GM19467 (cell line): ENCODE results near the gene SMIM1.

Experiments used
- ATAC-seq: cut with Tn5 transposase; IDR thresholded peaks from one replicate; pipeline ENCODE4 v1.9.1; 2021; ENCODE audit warnings: mild to moderate bottlenecking, moderate library complexity; ENCODE audit not compliant: unreplicated experiment

The SMIM1 gene

DNA sequence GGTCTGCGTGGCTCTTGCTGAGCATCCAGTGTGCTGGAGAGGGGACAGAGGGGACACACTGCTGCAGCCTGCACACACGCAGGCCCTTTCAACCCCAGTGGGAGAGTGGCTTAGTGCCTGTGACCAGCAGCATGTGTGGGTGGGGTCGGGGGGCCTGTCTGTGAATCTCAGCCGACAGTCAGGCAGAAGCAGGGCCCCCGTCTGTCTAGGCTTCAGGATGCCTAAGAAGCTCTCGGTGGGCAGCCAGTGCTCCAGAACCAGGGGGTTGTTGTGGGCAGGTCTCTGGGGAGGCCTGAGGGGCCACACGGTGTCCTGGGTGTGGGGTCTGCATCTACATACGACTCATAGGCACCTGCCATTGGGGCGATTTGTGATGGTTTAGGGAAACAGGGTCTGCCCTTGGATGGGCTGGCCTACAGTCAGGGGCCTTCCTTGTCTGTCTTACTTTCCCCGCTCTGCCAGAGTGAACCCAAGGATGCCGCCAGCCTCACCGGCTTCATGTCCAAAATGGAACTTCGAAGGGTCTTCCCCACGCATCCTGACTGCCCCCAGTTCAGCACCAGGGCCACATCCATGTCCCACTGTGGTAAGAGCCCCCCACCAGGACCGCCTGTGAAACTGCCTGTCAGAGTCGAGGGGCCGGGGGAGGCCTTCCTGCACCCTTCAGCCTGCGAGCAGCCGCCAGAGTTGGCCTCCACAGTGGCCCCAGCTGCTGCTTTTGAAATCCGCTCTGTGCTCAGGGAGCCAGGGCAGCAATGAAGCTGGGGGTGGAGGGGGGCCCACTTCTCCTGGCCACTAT is 18.7 kb upstream of the SMIM1 start:
- ATAC-seq, result no peak

- no peak for ATAC-seq
Measured at GRCh38 chr1:3756394-3756793, 16.2 kb upstream of the SMIM1 start.

- ATAC-seq, result no peak
Measured at GRCh38 chr1:3759164-3759563, 13.4 kb upstream of the SMIM1 start.

DNA sequence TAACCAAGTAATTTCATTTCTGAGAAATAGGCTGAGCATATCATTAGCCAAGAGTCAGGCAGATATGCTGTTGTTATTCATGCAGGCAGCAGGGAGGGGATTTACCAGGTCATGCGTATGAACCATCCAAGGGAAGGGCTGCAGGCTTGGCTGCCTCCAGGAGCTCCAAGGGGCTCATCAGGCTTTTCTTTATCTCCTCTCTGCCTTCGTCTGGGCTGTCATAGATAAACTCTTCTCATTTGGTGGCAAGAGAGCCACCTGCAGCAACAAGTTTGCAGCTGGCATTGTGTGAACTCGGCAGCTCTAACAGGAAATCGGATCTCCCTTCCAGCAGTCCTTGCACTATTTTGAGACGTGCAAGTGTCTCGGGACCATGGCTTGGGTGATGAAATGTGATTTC is 12.8 kb upstream of the SMIM1 start:
- no peak for ATAC-seq

- no peak for ATAC-seq
Measured at GRCh38 chr1:3761296-3762010, 11.1 kb upstream of the SMIM1 start.

- no peak for ATAC-seq
Measured at GRCh38 chr1:3762151-3762872, 10.2 kb upstream of the SMIM1 start.

GRCh38 chr1:3762873-3763228 is 9.7 kb upstream of the SMIM1 start:
- no peak for ATAC-seq

GRCh38 chr1:3763351-3764125 is 9.0 kb upstream of the SMIM1 start:
- no peak for ATAC-seq

DNA sequence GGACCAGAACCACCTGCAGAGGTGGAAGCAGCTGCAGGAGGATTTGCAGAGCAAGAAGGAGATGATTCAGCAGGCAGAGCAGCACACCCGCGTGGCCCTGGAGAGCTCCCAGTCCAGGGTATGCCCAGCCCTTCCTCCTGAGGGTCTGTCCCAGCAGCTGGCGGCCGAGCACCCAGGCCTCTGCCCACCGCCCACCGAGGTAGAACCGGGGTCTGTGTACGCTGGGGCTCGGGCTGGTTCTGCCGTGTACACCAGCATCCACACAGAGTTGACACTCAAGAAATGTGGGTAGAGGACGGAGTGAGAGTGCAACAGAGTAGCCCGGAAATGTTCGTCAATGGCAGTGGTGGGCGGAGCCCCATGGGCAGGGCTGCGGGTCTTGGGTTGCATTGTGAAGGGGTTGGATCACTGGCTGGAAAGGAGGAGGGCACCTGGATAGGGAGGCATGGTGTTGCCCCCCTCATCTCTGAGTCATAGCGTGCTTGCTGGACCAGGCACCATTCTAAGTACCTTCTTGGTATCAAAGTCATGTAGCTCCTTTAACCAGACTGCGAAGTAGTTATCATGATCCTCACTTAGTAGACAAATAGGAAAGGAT is 5.1 kb upstream of the SMIM1 start:
- ATAC-seq, result no peak

DNA sequence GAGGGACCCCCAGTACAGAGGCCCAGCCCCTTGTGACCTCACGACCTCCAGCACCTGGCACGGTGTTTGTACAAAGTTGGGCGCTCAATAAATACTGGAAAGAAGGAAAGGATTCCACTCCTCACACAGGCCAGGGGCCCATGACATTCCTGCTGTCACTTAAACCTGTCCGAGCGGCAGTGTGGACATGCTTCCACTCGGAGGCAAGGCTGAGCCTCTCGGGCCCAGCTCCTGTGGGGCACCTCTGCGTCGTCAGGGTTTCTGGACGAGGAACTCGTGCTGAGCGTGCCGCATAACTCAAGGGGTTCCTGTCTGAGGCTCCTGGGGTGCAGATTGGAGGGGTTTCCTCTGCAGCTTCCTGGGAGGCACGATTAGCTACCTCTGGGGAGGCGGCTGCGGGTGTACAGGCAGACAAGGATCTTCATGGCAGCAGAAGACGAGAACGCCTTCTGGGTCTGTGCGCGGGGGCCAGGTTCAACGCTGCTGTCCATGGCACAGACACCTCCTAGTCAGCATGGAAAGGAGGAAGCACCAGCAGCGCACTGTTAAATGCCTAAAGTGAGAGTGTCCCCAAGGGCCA is 3.6 kb upstream of the SMIM1 start:
- no peak for ATAC-seq

DNA sequence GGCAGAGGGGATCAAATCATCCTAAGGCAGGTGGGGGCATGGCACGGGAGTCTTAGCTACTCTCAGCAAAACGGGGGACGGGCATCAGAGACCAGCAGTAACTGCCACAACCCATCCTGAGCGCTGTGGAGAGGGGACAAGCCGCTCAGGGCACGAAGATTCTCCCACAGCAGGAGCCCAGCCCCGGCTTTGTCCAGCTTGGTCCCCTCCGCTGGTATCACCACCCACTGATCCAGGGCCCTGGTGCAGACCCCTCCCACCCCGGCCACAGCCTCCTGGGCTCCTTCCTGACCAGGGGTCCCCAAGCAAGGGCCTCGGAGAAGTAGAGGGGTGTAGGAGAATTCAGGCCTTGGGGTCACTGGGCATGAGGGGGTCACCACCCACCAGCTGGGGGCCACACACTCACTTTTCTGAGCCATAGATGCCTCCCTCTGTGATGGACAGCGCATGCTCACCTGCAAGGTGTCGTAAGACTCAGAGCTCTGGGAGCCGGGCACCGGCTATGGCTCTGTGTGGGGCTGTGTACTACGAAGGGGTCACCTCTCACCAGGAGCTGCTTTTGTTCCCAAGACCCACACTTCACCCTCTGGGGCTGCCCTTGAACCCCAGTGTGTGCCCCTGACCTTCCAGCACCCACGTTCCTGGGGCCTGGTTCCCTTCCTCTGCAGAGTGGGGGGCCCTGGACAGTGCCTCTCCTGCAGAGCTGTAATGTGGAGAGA is 2.3 kb upstream of the SMIM1 start:
- ATAC-seq, result no peak

DNA sequence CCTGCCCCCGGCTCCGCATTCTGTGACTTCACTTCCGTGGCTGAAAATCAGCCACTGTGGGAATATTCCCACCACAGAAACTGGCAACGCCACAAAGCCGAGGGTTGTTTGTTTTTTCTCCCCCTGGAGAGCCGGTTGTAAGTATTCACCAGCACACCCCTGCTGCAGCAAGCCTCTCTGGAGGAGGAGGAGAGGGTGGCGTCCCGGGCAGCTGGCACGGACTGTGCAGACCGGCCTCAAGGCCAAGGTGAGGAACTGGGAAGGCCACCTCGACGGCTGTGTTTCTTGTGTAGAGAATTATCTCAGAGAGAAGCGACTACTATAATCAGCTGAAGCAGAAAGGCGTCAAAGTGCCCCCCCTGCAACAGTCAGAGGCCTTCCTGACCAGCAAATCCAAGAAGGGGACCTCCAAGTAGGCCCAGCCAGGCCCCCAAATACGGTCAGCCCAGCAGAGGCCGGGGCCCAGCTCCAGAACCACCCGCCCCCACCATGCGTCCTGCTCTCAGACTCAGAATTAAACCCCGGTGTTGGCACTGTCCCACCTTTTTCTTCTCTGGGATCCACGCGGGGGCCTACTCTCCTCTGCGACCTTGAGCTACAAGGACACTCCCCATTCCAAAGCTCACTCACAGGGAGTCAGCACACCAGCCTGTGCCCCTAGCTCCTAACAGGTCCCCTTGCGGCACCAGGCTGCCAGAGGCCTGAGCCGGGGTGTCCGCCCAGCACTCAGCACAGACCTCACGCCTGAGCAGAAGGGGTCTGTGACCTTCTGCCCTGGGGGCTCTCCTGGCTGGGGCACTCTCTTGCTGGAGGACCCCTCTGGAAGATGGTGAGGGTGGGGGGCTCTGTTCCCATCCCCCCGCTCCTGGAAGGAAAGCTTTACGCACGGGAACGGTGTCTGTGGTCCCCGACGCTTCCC is 1.2 kb upstream of the SMIM1 start:
- no peak for ATAC-seq

DNA sequence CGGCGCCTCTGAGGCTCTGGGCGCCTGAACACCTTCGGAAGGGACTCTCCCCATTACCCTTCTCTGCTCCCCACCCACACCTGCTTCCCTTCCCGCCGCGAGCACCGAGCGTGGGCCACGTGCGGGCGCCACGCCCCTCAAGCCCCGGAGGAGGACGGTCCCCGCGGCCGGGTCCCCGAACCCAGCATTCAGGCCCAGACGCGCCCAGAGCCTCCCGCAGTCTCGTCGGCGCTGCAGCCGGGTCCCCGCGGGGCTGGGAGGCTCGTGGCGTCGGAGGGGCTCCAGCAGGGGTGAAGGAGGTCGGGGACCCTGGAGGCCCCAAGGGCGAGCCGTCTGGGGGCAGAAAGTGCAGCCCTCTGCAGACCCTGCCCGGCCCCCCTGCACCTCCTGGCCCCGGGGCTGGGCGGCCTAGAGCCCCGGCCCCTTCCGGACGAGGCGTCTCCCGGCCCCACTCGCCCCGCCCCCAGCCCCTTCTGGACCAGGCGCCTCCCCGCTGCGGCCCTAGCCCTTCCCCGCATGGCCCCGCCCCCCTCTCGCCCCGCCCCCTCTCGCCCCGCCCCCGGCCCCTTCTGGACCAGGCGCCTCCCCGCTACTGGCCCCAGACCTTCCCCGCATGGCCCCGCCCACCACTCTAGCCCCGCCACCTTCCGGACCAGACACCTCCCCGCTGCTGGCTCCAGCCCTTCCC is 378 bp upstream of the SMIM1 start:
- peak; percentile 55 for ATAC-seq

GRCh38 chr1:3773572-3774275 is 1.2 kb downstream of the SMIM1 start:
- ATAC-seq, result no peak

- ATAC-seq, result no peak
Measured at GRCh38 chr1:3774276-3774945, 1.9 kb downstream of the SMIM1 start.

- no peak for ATAC-seq
Measured at GRCh38 chr1:3774946-3775489, 2.5 kb downstream of the SMIM1 start.
